Measurements from ENCODE around the gene NMNAT2. TPM values are rescaled to one million over a fixed set of nuclear protein-coding genes. Genes with fewer than 3 reads are reported as not detected.
A peak's percentile ranks its signal among the peaks of the same experiment; 100 is the strongest.

NMNAT2 gene
- total and polyA plus RNA-seq, 2 of the 4 experiments (the other 2 are of a cell fraction) = 0.36 to 2.4 TPM

- no peak overlapping the region for H2AK5ac ChIP-seq (ENCODE audit: low read depth, low read length)
- H4K5ac ChIP-seq (ENCODE audit: low read depth, low read length) = no peak overlapping the region
- H3K4ac ChIP-seq (ENCODE audit: low read depth, low read length) = no peak overlapping the region
- no peaks in the 10 kb centered on the region for H3K9me1 ChIP-seq (ENCODE audit: insufficient read depth, low read length)
- no peak overlapping the region for H3K9ac ChIP-seq (ENCODE audit: low read depth, low read length)
- H2BK15ac ChIP-seq (ENCODE audit: low read depth, low read length) = no peak overlapping the region
- ChIA-PET POLR2A (ENCODE audit: unreplicated experiment) (no interaction called here), CTCF (no interaction called here)
- H3K56ac ChIP-seq (ENCODE audit: extremely low read depth, insufficient read depth, low read length) = no peak overlapping the region
- H4K8ac ChIP-seq (ENCODE audit: low read depth in 2 of 2, low read length in 2 of 2) = no peak overlapping the region
- H3K14ac ChIP-seq (replicated peaks; ENCODE audit: low read depth, low read length) = no peak overlapping the region
- H2BK5ac ChIP-seq (ENCODE audit: low read depth, low read length, poor library complexity, severe bottlenecking) = no peak overlapping the region
- H3K9me3 ChIP-seq (ENCODE audit: control insufficient read depth, insufficient read depth, low read length) = no peaks in the 10 kb centered on the region
- no peak overlapping the region for H2AK9ac ChIP-seq (replicated peaks; ENCODE audit: low read depth, low read length, poor library complexity)
- DNase-seq (no peak), ATAC-seq (ENCODE audit: low read depth) (no peak)
- H3K79me1 ChIP-seq (ENCODE audit: low read depth in 1 of 2, low read length in 2 of 2) = no peaks in the 10 kb centered on the region
- no peaks in the 10 kb centered on the region for H4K20me1 ChIP-seq (ENCODE audit: insufficient read depth, low read length)
- H3K27ac ChIP-seq (ENCODE audit: insufficient read depth, low read length) = no peak overlapping the region
- no peak overlapping the region for H2BK120ac ChIP-seq (ENCODE audit: low read depth, low read length)
- no peak overlapping the region for H2BK20ac ChIP-seq (ENCODE audit: low read depth, low read length)
- dilution Hi-C loops (cut with HindIII; ENCODE audit: low sequenced_read_pairs, unreplicated experiment) (no loop called here), intact Hi-C loops (cut with micrococcal nuclease) (no loop called here), in situ Hi-C loops (cut with MboI; ENCODE audit: low sequenced_read_pairs) (no loop called here)
- no peak overlapping the region for H2AFZ ChIP-seq (replicated peaks; ENCODE audit: low read length, poor library complexity)
- TF ChIP-seq CEBPB (IDR thresholded peaks at IDR 0.05; ENCODE audit: low read depth, low read length) (peak; percentile 18; the same call in 1 of the 2 replicates), USF2 (IDR thresholded peaks at IDR 0.05; ENCODE audit: low read depth, low read length) (no peak)
- peaks cover 36% of the 10 kb centered on the region for H3K27me3 ChIP-seq (ENCODE audit: control insufficient read depth, insufficient read depth, low read length)
- H3K18ac ChIP-seq (ENCODE audit: low read depth, low read length) = no peak overlapping the region
- H4K91ac ChIP-seq (ENCODE audit: insufficient read depth, low read depth, low read length) = no peak overlapping the region
- no peak overlapping the region for H3K23ac ChIP-seq (ENCODE audit: low read depth, low read length)
- WGBS, 2 experiments (ENCODE audit: extremely low coverage in 2 of 2, insufficient read length in 1 of 2) = no CpG with 5 or more reads among the region's 3 CpGs
- no peak overlapping the region for H3K4me2 ChIP-seq (ENCODE audit: low read depth, low read length)
- no peaks in the 10 kb centered on the region for H3K4me1 ChIP-seq (ENCODE audit: control insufficient read depth, insufficient read depth, low read length)
- no peaks in the 10 kb centered on the region for H3K36me3 ChIP-seq (ENCODE audit: control insufficient read depth, insufficient read depth, low read length)
- H3K4me3 ChIP-seq (ENCODE audit: insufficient read depth, low read depth, low read length) = no peak overlapping the region
- no TSS peak for BruUV-seq (replicated peaks)
Observed at GRCh38 chr1:183363972-183364371, 54.2 kb downstream of the NMNAT2 start.

All from IMR-90 (cell line).